Type B pancreatic cell (in vitro differentiated cells): Measurements from ENCODE around the gene DENND1C. TPM values are rescaled to one million over a fixed set of nuclear protein-coding genes. Genes with fewer than 3 reads are reported as not detected.

Source experiments
- DNase-seq: peaks from one replicate; pipeline ENCODE4 v3.0.0; 2021; ENCODE audit warnings: mixed read lengths; ENCODE audit not compliant: unreplicated experiment; ENCODE audit errors: extremely low spot score
- H3K27ac Mint-ChIP-seq: 2 replicates; pipeline ENCODE4 v1.8.0; 2021; ENCODE audit warnings: mild to moderate bottlenecking, mixed read lengths
- H3K27me3 Mint-ChIP-seq: 2 replicates; pipeline ENCODE4 v1.8.0; 2021; ENCODE audit warnings: mixed read lengths
- H3K36me3 Mint-ChIP-seq: 2 replicates; pipeline ENCODE4 v1.8.0; 2021; ENCODE audit warnings: mixed read lengths
- H3K4me1 Mint-ChIP-seq: one replicate; pipeline ENCODE4 v1.8.0; 2021; ENCODE audit warnings: mixed read lengths; ENCODE audit not compliant: unreplicated experiment
- H3K4me3 Mint-ChIP-seq: 2 replicates; pipeline ENCODE4 v1.8.0; 2021; ENCODE audit warnings: mild to moderate bottlenecking, mixed read lengths
- H3K9me3 Mint-ChIP-seq: 2 replicates; pipeline ENCODE4 v1.8.0; 2021; ENCODE audit warnings: mixed read lengths
- CTCF ChIP-seq: fragments of 200-600 bp; sonication (generic); conservative IDR thresholded peaks from 2 replicates; pipeline ENCODE4 v1.5.0; 2021; ENCODE audit warnings: antibody characterized with exemption, mild to moderate bottlenecking
- total RNA-seq: library from RNA; stranded (reverse); gene quantifications from 2 replicates; pipeline ENCODE4 v1.2.1, GENCODE V29; 2021; ENCODE audit warnings: low replicate concordance

DENND1C gene
- total RNA-seq, 1 donor from 2014 or later: 0.94 TPM

DNA sequence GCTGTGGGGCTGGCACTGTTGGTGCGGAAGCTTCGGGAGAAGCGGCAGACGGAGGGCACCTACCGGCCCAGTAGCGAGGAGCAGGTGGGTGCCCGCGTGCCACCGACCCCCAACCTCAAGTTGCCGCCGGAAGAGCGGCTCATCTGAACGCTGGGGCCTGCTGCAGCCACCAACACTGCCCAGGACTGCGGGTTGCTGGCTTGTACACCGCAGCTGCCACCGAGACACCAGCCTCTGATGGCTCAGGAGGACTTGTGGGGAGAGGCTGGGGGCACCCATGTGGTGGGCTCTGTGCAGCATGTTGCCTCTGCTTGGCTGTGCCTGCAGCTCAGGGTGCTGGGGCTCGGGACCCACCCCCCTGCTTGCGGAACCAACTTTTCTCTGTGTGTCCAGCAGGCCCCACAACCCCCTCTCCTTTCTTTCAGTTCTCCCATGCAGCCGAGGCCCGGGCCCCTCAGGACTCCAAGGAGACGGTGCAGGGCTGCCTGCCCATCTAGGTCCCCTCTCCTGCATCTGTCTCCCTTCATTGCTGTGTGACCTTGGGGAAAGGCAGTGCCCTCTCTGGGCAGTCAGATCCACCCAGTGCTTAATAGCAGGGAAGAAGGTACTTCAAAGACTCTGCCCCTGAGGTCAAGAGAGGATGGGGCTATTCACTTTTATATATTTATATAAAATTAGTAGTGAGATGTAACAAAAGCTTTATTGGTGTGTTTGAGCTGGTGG lies 14.9 kb downstream of the DENND1C start:
- Mint-ChIP-seq H3K27me3 (peaks cover 38% of the 10 kb centered on the region), H3K27ac (no peak overlapping the region), H3K4me3 (no peak overlapping the region), H3K9me3 (no peaks in the 10 kb centered on the region), H3K36me3 (no peaks in the 10 kb centered on the region), H3K4me1 (peaks cover 5% of the 10 kb centered on the region)
- no peak for TF ChIP-seq CTCF
- no peak for DNase-seq

DNA sequence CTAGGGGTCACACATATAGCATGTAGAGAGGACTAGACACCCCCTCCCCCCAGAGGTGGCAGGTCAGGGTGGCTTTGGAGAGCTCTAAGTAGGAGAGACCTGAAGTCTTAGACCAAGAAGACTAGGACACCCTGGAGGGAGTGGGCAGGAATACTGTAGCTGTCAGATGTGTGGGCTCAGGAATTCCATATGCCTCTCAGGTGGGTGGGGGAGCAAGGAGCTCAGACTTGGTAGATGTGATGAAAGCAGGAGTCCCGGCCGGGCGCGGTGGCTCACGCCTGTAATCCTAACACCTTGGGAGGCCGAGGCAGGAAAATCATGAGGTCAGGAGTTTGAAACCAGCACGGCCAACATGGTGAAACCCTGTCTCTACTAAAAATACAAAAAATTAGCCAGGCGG lies 15.9 kb downstream of the DENND1C start:
- peak overlapping the region; percentile 89 for H3K27ac Mint-ChIP-seq
- H3K4me1 Mint-ChIP-seq: peaks cover 6% of the 10 kb centered on the region
- DNase-seq: no peak
- H3K9me3 Mint-ChIP-seq: no peaks in the 10 kb centered on the region
- no peaks in the 10 kb centered on the region for H3K36me3 Mint-ChIP-seq
- peaks cover 38% of the 10 kb centered on the region for H3K27me3 Mint-ChIP-seq
- peak overlapping the region; percentile 92 for H3K4me3 Mint-ChIP-seq
- no peak for TF ChIP-seq CTCF

DNA sequence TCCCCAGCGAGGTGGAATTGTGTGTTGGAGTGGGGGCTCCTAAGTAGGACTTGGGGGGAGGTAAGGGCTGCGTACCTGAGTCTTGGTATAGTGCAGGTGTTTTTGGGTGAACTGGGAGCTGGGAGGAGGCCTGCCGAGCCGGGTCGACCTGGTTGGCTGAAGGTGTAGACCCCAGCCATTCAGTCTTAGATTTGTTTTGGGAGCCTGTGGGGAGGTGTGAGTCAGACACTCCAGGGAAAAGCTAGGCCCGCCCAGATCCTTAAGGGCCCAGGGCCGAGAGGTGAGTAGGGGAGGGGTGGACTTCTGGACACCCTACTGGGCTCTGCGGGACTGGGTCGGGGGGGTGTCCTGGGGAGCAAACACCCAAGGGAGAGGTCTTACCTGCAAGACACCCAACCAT lies 16.6 kb downstream of the DENND1C start:
- peak overlapping the region; percentile 89 for H3K27ac Mint-ChIP-seq
- peaks cover 12% of the 10 kb centered on the region for H3K4me1 Mint-ChIP-seq
- peaks cover 40% of the 10 kb centered on the region for H3K27me3 Mint-ChIP-seq
- no peaks in the 10 kb centered on the region for H3K9me3 Mint-ChIP-seq
- DNase-seq: no peak
- peak overlapping the region; percentile 92 for H3K4me3 Mint-ChIP-seq
- H3K36me3 Mint-ChIP-seq: peaks cover 2% of the 10 kb centered on the region
- TF ChIP-seq CTCF: no peak

GRCh38 chr19:6464070-6464873 lies 17.3 kb downstream of the DENND1C start, which contains the start of gene CRB3:
Gene CRB3, plus strand, starts transcription at chr19:6464271. Its CDS starts 431 bp downstream, at chr19:6464702.
- H3K27me3 Mint-ChIP-seq: peaks cover 40% of the 10 kb centered on the region
- peaks cover 14% of the 10 kb centered on the region for H3K4me1 Mint-ChIP-seq
- H3K36me3 Mint-ChIP-seq: peaks cover 4% of the 10 kb centered on the region
- peak within 1 kb of the TSS; percentile 92 for H3K4me3 Mint-ChIP-seq
- no peak for TF ChIP-seq CTCF
- peak; percentile 84 for DNase-seq
- peak within 1 kb of the TSS; percentile 99 for H3K27ac Mint-ChIP-seq
- no peaks in the 10 kb centered on the region for H3K9me3 Mint-ChIP-seq

DNA sequence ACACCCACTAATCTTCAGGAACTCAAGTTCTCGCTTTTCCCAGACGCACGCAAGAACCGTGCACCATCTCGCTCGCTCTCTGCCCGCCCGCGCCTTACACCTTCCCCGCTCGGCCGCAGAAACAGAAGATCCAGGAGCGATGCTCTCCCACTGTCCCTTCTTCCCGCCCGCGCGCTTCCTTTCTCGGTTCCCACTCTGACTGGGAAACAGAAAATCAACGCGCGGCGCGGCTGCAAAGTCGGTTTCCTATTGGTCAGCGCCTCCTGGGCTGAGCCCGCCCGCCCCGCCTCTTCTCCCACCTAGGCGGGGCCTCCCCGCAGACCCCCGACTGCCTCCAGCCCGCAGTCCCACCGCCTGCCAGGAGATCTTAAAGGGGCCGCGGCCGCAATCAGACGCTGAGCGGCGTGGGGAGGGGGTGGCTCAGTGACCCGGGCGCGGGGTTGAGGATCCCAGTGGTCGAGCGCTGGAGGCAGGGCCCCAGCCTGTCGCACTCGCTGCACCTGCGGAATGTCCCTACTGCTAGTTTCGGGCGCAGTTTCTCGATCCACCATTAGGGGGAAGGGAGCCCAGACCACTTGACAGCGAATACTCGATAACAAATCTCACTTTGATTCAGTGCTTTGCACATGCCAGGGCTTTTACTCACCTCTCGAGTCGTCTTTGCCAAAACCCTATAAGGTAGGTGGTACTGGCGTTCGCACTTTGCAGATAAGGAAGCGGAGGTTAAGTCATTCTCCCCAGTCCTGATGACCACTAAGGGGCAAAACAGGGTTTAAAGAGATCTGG lies 21.3 kb downstream of the DENND1C start:
- Mint-ChIP-seq H3K27me3 (peaks cover 26% of the 10 kb centered on the region), H3K4me3 (peak overlapping the region; percentile 98)
- peak; percentile 77 for TF ChIP-seq CTCF

More for the DNA sequence above, 21.3 kb downstream of the DENND1C start:
- DNase-seq: peak; percentile 99
- Mint-ChIP-seq H3K27ac (peak overlapping the region; percentile 97), H3K36me3 (peaks cover 6% of the 10 kb centered on the region), H3K9me3 (no peaks in the 10 kb centered on the region), H3K4me1 (peaks cover 19% of the 10 kb centered on the region)
